GM23338 (cell line): ENCODE results near the gene NFS1. TPM values are rescaled to one million over a fixed set of nuclear protein-coding genes. Genes with fewer than 3 reads are reported as not detected.

Source experiments
- ATAC-seq: fragments of 200-7000 bp; cut with Tn5 transposase; 3 replicates; pipeline ENCODE4 v1.9.1; 2020
- DNase-seq: peaks from one replicate; pipeline ENCODE4 v3.0.0-alpha.2; 2015; ENCODE audit warnings: low spot score
- H2AFZ ChIP-seq: fragments of 200-600 bp; sonication (generic); 2 replicates; pipeline ENCODE4 v1.8.0; 2016; ENCODE audit warnings: antibody characterized with exemption, mild to moderate bottlenecking, moderate library complexity
- H3F3A ChIP-seq: fragments of 200-600 bp; sonication (generic); replicated peaks from 2 replicates; pipeline ENCODE4 v1.8.0; 2017; ENCODE audit warnings: antibody characterized with exemption, mixed run types, low read depth
- H3K27ac ChIP-seq: fragments of 200-600 bp; sonication (generic); 2 replicates; pipeline ENCODE4 v1.6.1; 2016; ENCODE audit warnings: low read depth
- H3K27me3 ChIP-seq: fragments of 200-600 bp; sonication (generic); 2 replicates; pipeline ENCODE4 v1.8.0; 2016; ENCODE audit warnings: mild to moderate bottlenecking, mixed run types, moderate library complexity; ENCODE audit not compliant: insufficient read depth
- H3K36me3 ChIP-seq: fragments of 200-600 bp; sonication (generic); 2 replicates; pipeline ENCODE4 v1.8.0; 2016; ENCODE audit warnings: mild to moderate bottlenecking; ENCODE audit not compliant: insufficient read depth
- H3K4me1 ChIP-seq: fragments of 200-600 bp; sonication (generic); 2 replicates; pipeline ENCODE4 v1.8.0; 2016; ENCODE audit warnings: mild to moderate bottlenecking, moderate library complexity; ENCODE audit not compliant: insufficient read depth
- H3K4me2 ChIP-seq: fragments of 200-600 bp; sonication (generic); 2 replicates; pipeline ENCODE4 v1.7.1; 2017; ENCODE audit warnings: mixed run types
- H3K4me3 ChIP-seq: fragments of 200-600 bp; sonication (generic); 2 replicates; pipeline ENCODE4 v1.6.1; 2016; ENCODE audit warnings: mixed run types
- H3K79me2 ChIP-seq: fragments of 200-600 bp; sonication (generic); replicated peaks from 2 replicates; pipeline ENCODE4 v1.8.0; 2017; ENCODE audit warnings: mild to moderate bottlenecking; ENCODE audit not compliant: insufficient read depth
- H3K9me2 ChIP-seq: fragments of 200-600 bp; sonication (generic); 2 replicates; pipeline ENCODE4 v1.8.0; 2017; ENCODE audit not compliant: insufficient read depth
- H4K20me1 ChIP-seq: fragments of 200-600 bp; sonication (generic); replicated peaks from 2 replicates; pipeline ENCODE4 v1.8.0; 2017; ENCODE audit warnings: mild to moderate bottlenecking; ENCODE audit not compliant: insufficient read depth
- H3K27ac Mint-ChIP-seq: 2 replicates; pipeline ENCODE4 v1.8.0; 2020; ENCODE audit warnings: inconsistent platforms, mild to moderate bottlenecking, moderate library complexity, mixed read lengths
- H3K27me3 Mint-ChIP-seq: 3 replicates; pipeline ENCODE4 v1.8.0; 2022; ENCODE audit warnings: low read depth, mild to moderate bottlenecking, moderate library complexity, mixed read lengths, inconsistent platforms; ENCODE audit not compliant: insufficient read depth, poor library complexity
- H3K36me3 Mint-ChIP-seq: 3 replicates; pipeline ENCODE4 v1.8.0; 2021; ENCODE audit warnings: low read depth, mild to moderate bottlenecking, inconsistent platforms, moderate library complexity, mixed read lengths
- H3K4me1 Mint-ChIP-seq: 3 replicates; pipeline ENCODE4 v1.8.0; 2020; ENCODE audit warnings: mild to moderate bottlenecking, inconsistent platforms, mixed read lengths
- H3K4me3 Mint-ChIP-seq: 3 replicates; pipeline ENCODE4 v1.8.0; 2021; ENCODE audit warnings: moderate library complexity, mild to moderate bottlenecking, inconsistent platforms, mixed read lengths
- H3K9me3 Mint-ChIP-seq: 3 replicates; pipeline ENCODE4 v1.8.0; 2020; ENCODE audit warnings: moderate library complexity, mild to moderate bottlenecking, inconsistent platforms, mixed read lengths
- CREB1 ChIP-seq: fragments of 250-450 bp; sonication (Bioruptor Pico); IDR thresholded peaks from 2 replicates; pipeline ENCODE4 v1.5.0; 2020; ENCODE audit warnings: low read depth, mild to moderate bottlenecking, moderate library complexity
- ETS1 ChIP-seq: IDR thresholded peaks from 2 replicates; pipeline ENCODE4 v1.6.1; 2016; ENCODE audit warnings: antibody characterized with exemption
- EZH2 ChIP-seq: fragments of 200-600 bp; sonication (generic); IDR thresholded peaks from one replicate; pipeline ENCODE4 v1.8.0; 2017; ENCODE audit warnings: antibody characterized with exemption, mild to moderate bottlenecking, low read depth; ENCODE audit not compliant: unreplicated experiment
- EZH2phosphoT487 ChIP-seq: fragments of 200-600 bp; sonication (generic); IDR thresholded peaks from one replicate; pipeline ENCODE4 v1.8.1; 2018; ENCODE audit warnings: antibody characterized with exemption; ENCODE audit not compliant: unreplicated experiment
- JUNB ChIP-seq: IDR thresholded peaks from one replicate; pipeline ENCODE4 v1.6.1; 2016; ENCODE audit warnings: antibody characterized with exemption; ENCODE audit not compliant: unreplicated experiment
- NANOG ChIP-seq: IDR thresholded peaks from 2 replicates; pipeline ENCODE4 v1.6.1; 2016; ENCODE audit warnings: antibody characterized with exemption, borderline replicate concordance
- POLR2AphosphoS5 ChIP-seq: IDR thresholded peaks from 2 replicates; pipeline ENCODE4 v1.6.1; 2016; ENCODE audit warnings: antibody characterized with exemption, low read depth
- REST ChIP-seq: IDR thresholded peaks from one replicate; pipeline ENCODE4 v1.6.1; 2018; ENCODE audit warnings: antibody characterized with exemption; ENCODE audit not compliant: unreplicated experiment
- STAT1 ChIP-seq: IDR thresholded peaks from one replicate; pipeline ENCODE4 v1.6.1; 2016; ENCODE audit warnings: antibody characterized with exemption; ENCODE audit not compliant: unreplicated experiment
- ZNF114 ChIP-seq: fragments of 250-450 bp; sonication (Bioruptor Pico); IDR thresholded peaks from 2 replicates; pipeline ENCODE4 v1.5.0; 2020; ENCODE audit warnings: mild to moderate bottlenecking, moderate library complexity
- ZNF331 ChIP-seq: fragments of 250-450 bp; sonication (Bioruptor Pico); IDR thresholded peaks from 2 replicates; pipeline ENCODE4 v1.5.0; 2020; ENCODE audit warnings: low read depth, mild to moderate bottlenecking, moderate library complexity
- ZNF462 ChIP-seq: fragments of 250-450 bp; sonication (Bioruptor Pico); IDR thresholded peaks from 2 replicates; pipeline ENCODE4 v1.5.0; 2020; ENCODE audit warnings: mild to moderate bottlenecking, moderate library complexity
- polyA plus RNA-seq: library from polyadenylated mRNA; unstranded; fragments of >200 nt; fragmentation: Nextera tagmentation; extraction: Ambion mirVana; gene quantifications from 2 replicates; pipeline ENCODE4 v1.2.1, GENCODE V29; 2016
- total RNA-seq: library from RNA; depleted of rRNA; stranded (reverse); fragments of >200 nt; shearing (Covaris generic); gene quantifications from 2 replicates; pipeline ENCODE4 v1.2.3, GENCODE V29; 2014
- TF ChIP-seq, protein P1 (sequence below), 2 experiments: fragments of 200-600 bp in 1 of 2; sonication (generic) in 1 of 2; conservative IDR thresholded peaks; 2 replicates each; pipeline versions ENCODE4 v1.5.1 to v1.6.1; 2016 to 2017; ENCODE audit warnings: antibody characterized with exemption in 2 of 2, low read depth in 2 of 2, mild to moderate bottlenecking in 2 of 2, moderate library complexity in 1 of 2

The NFS1 gene
- total and polyA plus RNA-seq, 2 experiments from 2014 or later: 22.8 to 35.7 TPM

GRCh38 chr20:35709259-35709658, 10.1 kb upstream of the NFS1 start:
- TF ChIP-seq NANOG (no peak), JUNB (no peak), ZNF331 (CRISPR knock-in tag) (no peak), EZH2 (no peak), ZNF462 (no peak), CREB1 (CRISPR knock-in tag) (no peak), STAT1 (no peak), EZH2phosphoT487 (no peak), ETS1 (no peak), REST (no peak), POLR2AphosphoS5 (no peak), ZNF114 (CRISPR knock-in tag) (no peak)
- TF ChIP-seq, protein P1, sequence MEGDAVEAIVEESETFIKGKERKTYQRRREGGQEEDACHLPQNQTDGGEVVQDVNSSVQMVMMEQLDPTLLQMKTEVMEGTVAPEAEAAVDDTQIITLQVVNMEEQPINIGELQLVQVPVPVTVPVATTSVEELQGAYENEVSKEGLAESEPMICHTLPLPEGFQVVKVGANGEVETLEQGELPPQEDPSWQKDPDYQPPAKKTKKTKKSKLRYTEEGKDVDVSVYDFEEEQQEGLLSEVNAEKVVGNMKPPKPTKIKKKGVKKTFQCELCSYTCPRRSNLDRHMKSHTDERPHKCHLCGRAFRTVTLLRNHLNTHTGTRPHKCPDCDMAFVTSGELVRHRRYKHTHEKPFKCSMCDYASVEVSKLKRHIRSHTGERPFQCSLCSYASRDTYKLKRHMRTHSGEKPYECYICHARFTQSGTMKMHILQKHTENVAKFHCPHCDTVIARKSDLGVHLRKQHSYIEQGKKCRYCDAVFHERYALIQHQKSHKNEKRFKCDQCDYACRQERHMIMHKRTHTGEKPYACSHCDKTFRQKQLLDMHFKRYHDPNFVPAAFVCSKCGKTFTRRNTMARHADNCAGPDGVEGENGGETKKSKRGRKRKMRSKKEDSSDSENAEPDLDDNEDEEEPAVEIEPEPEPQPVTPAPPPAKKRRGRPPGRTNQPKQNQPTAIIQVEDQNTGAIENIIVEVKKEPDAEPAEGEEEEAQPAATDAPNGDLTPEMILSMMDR (conservative IDR thresholded peaks at IDR 0.05; ENCODE audit: low read depth in 2 of 2): no peak
- H3K9me2 ChIP-seq: no peaks in the 10 kb centered on the region
- H3K27ac Mint-ChIP-seq: no peak overlapping the region
- no peak overlapping the region for H3K4me3 Mint-ChIP-seq
- no peak for DNase-seq
- peaks cover 43% of the 10 kb centered on the region for H3F3A ChIP-seq
- H3K27me3 ChIP-seq: no peaks in the 10 kb centered on the region
- no peaks in the 10 kb centered on the region for H3K4me1 ChIP-seq
- H3K27ac ChIP-seq: peak overlapping the region; percentile 55
- H3K4me2 ChIP-seq: no peak overlapping the region
- peaks cover 51% of the 10 kb centered on the region for H4K20me1 ChIP-seq
- H3K36me3 Mint-ChIP-seq: peaks cover 98% of the 10 kb centered on the region
- H2AFZ ChIP-seq: no peak overlapping the region
- no peak overlapping the region for H3K4me3 ChIP-seq
- peaks cover 10% of the 10 kb centered on the region for H3K27me3 Mint-ChIP-seq
- H3K9me3 Mint-ChIP-seq: no peaks in the 10 kb centered on the region
- H3K4me1 Mint-ChIP-seq: no peaks in the 10 kb centered on the region
- H3K36me3 ChIP-seq: peaks cover 97% of the 10 kb centered on the region
- H3K79me2 ChIP-seq: peaks cover 51% of the 10 kb centered on the region
- no peak; the same call in 2 of the 3 replicates for ATAC-seq
